Esophagus squamous epithelium (tissue), 4 donors: Measurements from ENCODE around the gene SLC35F3.

ENCODE experiments used
- POLR2A ChIP-seq, 4 donors: fragments of 450-650 bp; IDR thresholded peaks; one replicate each; pipeline ENCODE4 v1.6.1; 2017; ENCODE audit warnings: antibody characterized with exemption in 4 of 4, mild to moderate bottlenecking in 4 of 4, moderate library complexity in 3 of 4
- TF ChIP-seq, protein P1 (sequence below), 6 experiments: fragments of 450-650 bp in 4 of 6; fragments of 200-600 bp in 2 of 6; sonication (generic) in 2 of 6; IDR thresholded peaks; one replicate each; pipeline ENCODE4 v1.5.1; 2016 to 2019; ENCODE audit warnings: antibody characterized with exemption in 6 of 6, mild to moderate bottlenecking in 4 of 6, moderate library complexity in 4 of 6

DNA sequence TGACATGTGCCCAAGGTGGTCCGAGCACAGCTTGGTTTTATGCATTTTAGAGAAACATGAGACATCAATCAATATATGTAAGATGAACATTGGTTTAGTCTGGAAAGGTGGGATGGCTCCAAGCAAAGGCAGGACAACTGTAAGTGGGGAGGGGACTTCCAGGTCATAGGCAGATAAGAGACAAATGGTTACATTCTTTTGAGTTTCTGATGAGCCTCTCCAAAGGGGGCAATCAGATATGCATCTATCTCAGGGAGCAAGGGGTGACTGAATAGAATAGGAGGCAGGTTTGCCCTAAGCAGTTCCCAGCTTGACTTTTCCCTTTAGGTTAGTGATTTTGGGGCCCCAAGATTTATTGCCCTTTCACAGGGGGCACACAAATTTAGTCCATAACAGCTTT lies 374.5 kb downstream of the SLC35F3 start:
- no peak for TF ChIP-seq POLR2A (IDR thresholded peaks at IDR 0.05)
- TF ChIP-seq, protein P1, sequence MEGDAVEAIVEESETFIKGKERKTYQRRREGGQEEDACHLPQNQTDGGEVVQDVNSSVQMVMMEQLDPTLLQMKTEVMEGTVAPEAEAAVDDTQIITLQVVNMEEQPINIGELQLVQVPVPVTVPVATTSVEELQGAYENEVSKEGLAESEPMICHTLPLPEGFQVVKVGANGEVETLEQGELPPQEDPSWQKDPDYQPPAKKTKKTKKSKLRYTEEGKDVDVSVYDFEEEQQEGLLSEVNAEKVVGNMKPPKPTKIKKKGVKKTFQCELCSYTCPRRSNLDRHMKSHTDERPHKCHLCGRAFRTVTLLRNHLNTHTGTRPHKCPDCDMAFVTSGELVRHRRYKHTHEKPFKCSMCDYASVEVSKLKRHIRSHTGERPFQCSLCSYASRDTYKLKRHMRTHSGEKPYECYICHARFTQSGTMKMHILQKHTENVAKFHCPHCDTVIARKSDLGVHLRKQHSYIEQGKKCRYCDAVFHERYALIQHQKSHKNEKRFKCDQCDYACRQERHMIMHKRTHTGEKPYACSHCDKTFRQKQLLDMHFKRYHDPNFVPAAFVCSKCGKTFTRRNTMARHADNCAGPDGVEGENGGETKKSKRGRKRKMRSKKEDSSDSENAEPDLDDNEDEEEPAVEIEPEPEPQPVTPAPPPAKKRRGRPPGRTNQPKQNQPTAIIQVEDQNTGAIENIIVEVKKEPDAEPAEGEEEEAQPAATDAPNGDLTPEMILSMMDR (IDR thresholded peaks at IDR 0.05), result no peak
